CD4-positive, alpha-beta T cell (primary cell): ENCODE measurements around the gene LRP1B. TPM values are rescaled to one million over a fixed set of nuclear protein-coding genes. Genes with fewer than 3 reads are reported as not detected.

Source experiments
- ATAC-seq: fragments of 200-7000 bp; cut with Tn5 transposase; one replicate; pipeline ENCODE4 v1.10.0; 2022; ENCODE audit warnings: mild to moderate bottlenecking; ENCODE audit not compliant: poor library complexity
- CTCF ChIA-PET: fragments of 350-600 bp; sonication (Branson Sonifier 250); formaldehyde crosslinking; loops from one replicate; lab custom pipeline; 2021; ENCODE audit warnings: antibody characterized with exemption, inconsistent platforms; lab: Charles Lee
- POLR2A ChIA-PET: fragments of 350-600 bp; sonication (Branson Sonifier 250); formaldehyde crosslinking; loops from one replicate; lab custom pipeline; 2021; ENCODE audit warnings: antibody characterized with exemption, inconsistent platforms; lab: Charles Lee
- DNase-seq, 14 experiments: peaks; one replicate each; pipeline ENCODE4 v3.0.0-alpha.2; 2013 to 2020; ENCODE audit warnings: mixed read lengths in 2 of 14
- H3K27ac ChIP-seq, 2 donors: one replicate each; pipeline versions ENCODE4 v1.5.1 to v1.7.0; 2013; ENCODE audit warnings: low read length in 2 of 2, low read depth in 1 of 2, mild to moderate bottlenecking in 1 of 2
- H3K27me3 ChIP-seq, 2 experiments: 1 replicate in 1 of 2; 2 replicates in 1 of 2; pipeline versions ENCODE4 v1.6.1 to v1.7.0; 2013; ENCODE audit warnings: low read length in 2 of 2, control low read depth in 1 of 2, mild to moderate bottlenecking in 1 of 2, moderate library complexity in 1 of 2; ENCODE audit not compliant: insufficient read depth in 2 of 2, control insufficient read depth in 1 of 2
- H3K36me3 ChIP-seq: one replicate; pipeline ENCODE4 v1.6.1; 2013; ENCODE audit warnings: low read length, control low read depth; ENCODE audit not compliant: insufficient read depth
- H3K4me1 ChIP-seq: one replicate; pipeline ENCODE4 v1.6.1; 2013; ENCODE audit warnings: low read length, control low read depth; ENCODE audit not compliant: insufficient read depth
- H3K4me3 ChIP-seq: one replicate; pipeline ENCODE4 v1.5.1; 2013; ENCODE audit warnings: mild to moderate bottlenecking, low read length, moderate library complexity
- H3K9me3 ChIP-seq, 2 experiments: 1 replicate in 1 of 2; 2 replicates in 1 of 2; pipeline versions ENCODE4 v1.6.1 to v1.7.0; 2013; ENCODE audit warnings: low read length in 2 of 2, mild to moderate bottlenecking in 2 of 2, control low read depth in 1 of 2, moderate library complexity in 1 of 2; ENCODE audit not compliant: control insufficient read depth in 1 of 2, insufficient read depth in 1 of 2
- H3K27ac Mint-ChIP-seq: one replicate; pipeline ENCODE4 v1.8.0; 2020; ENCODE audit warnings: mixed read lengths
- H3K27me3 Mint-ChIP-seq: one replicate; pipeline ENCODE4 v1.8.0; 2021; ENCODE audit warnings: mixed read lengths
- H3K36me3 Mint-ChIP-seq: one replicate; pipeline ENCODE4 v1.8.0; 2021; ENCODE audit warnings: low read depth, mixed read lengths
- H3K4me1 Mint-ChIP-seq: one replicate; pipeline ENCODE4 v1.8.0; 2021; ENCODE audit warnings: low read depth, mixed read lengths
- H3K4me3 Mint-ChIP-seq: one replicate; pipeline ENCODE4 v1.8.0; 2020; ENCODE audit warnings: mild to moderate bottlenecking, mixed read lengths
- H3K9me3 Mint-ChIP-seq: one replicate; pipeline ENCODE4 v1.8.0; 2020; ENCODE audit warnings: mixed read lengths
- CTCF ChIP-seq: fragments of 200-600 bp; IDR thresholded peaks from one replicate; pipeline ENCODE4 v1.8.0; 2022; ENCODE audit warnings: antibody characterized with exemption, mild to moderate bottlenecking
- intact Hi-C, 2 experiments: fragments of 100-400 bp; cut with DNase I in 1 of 2; cut with micrococcal nuclease in 1 of 2; formaldehyde crosslinking; loops; one replicate each; pipeline versions ENCODE4 v1.15.1 to v1.9.0; 2023 to 2025; cut with DNase I, micrococcal nuclease
- total RNA-seq, 174 experiments: library from RNA in 2 of 174; stranded (reverse) in 2 of 174; gene quantifications; one replicate each; pipeline ENCODE4 v1.2.3 and lab custom pipeline; 2021 to 2026

LRP1B gene
- total RNA-seq, 2 experiments from 2014 or later: not detected

GRCh38 chr2:140200307-140200706 is 1930.5 kb downstream of the LRP1B start:
- H3K27ac ChIP-seq: no peak overlapping the region
- DNase-seq: no peak
- no peaks in the 10 kb centered on the region for H3K27me3 Mint-ChIP-seq
- H3K4me1 ChIP-seq: no peaks in the 10 kb centered on the region
- no peaks in the 10 kb centered on the region for H3K27me3 ChIP-seq
- no peaks in the 10 kb centered on the region for H3K36me3 ChIP-seq
- ChIA-PET POLR2A (no interaction called here), CTCF (no interaction called here)
- no peaks in the 10 kb centered on the region for H3K36me3 Mint-ChIP-seq
- no peak overlapping the region for H3K4me3 Mint-ChIP-seq
- H3K27ac Mint-ChIP-seq: no peak overlapping the region
- no peaks in the 10 kb centered on the region for H3K4me1 Mint-ChIP-seq
- H3K9me3 Mint-ChIP-seq: peaks cover 13% of the 10 kb centered on the region
- intact Hi-C loops: no loop called here
- no peak overlapping the region for H3K4me3 ChIP-seq
- no peaks in the 10 kb centered on the region for H3K9me3 ChIP-seq
- no peak for TF ChIP-seq CTCF
- ATAC-seq: no peak

- no peak overlapping the region for H3K4me3 ChIP-seq
- peaks cover 9% of the 10 kb centered on the region for H3K9me3 Mint-ChIP-seq
- intact Hi-C loops: no loop called here
- no peak overlapping the region for H3K27ac Mint-ChIP-seq
- no peaks in the 10 kb centered on the region for H3K4me1 Mint-ChIP-seq
- H3K36me3 Mint-ChIP-seq: no peaks in the 10 kb centered on the region
- H3K4me1 ChIP-seq: no peaks in the 10 kb centered on the region
- POLR2A ChIA-PET: no interaction called here
- H3K27ac ChIP-seq: no peak overlapping the region
- H3K27me3 ChIP-seq: no peaks in the 10 kb centered on the region
- no peaks in the 10 kb centered on the region for H3K27me3 Mint-ChIP-seq
- CTCF ChIA-PET: no interaction called here
- no peak for DNase-seq
- ATAC-seq: no peak
- TF ChIP-seq CTCF: no peak
- no peak overlapping the region for H3K4me3 Mint-ChIP-seq
- no peaks in the 10 kb centered on the region for H3K36me3 ChIP-seq
- no peaks in the 10 kb centered on the region for H3K9me3 ChIP-seq
These were observed 1931.5 kb downstream of the LRP1B start for GRCh38 chr2:140199312-140199711.

GRCh38 chr2:140187086-140187485 is 1943.7 kb downstream of the LRP1B start:
- Histone ChIP-seq H3K9me3 (no peaks in the 10 kb centered on the region), H3K27ac (no peak overlapping the region), H3K4me3 (no peak overlapping the region), H3K27me3 (no peaks in the 10 kb centered on the region), H3K36me3 (no peaks in the 10 kb centered on the region), H3K4me1 (no peaks in the 10 kb centered on the region)
- Mint-ChIP-seq H3K27me3 (no peaks in the 10 kb centered on the region), H3K9me3 (peaks cover 7% of the 10 kb centered on the region), H3K4me3 (no peak overlapping the region), H3K4me1 (no peaks in the 10 kb centered on the region), H3K36me3 (no peaks in the 10 kb centered on the region), H3K27ac (no peak overlapping the region)
- DNase-seq (no peak), ATAC-seq (no peak)
- TF ChIP-seq CTCF: no peak
- POLR2A ChIA-PET: no interaction called here
- intact Hi-C loops: no loop called here
- CTCF ChIA-PET: no interaction called here
